HG03460 (cell line): ENCODE results near the gene DACH1.
"Not testable (repeated sequence)": the region's sequence is repeated elsewhere in the genome, so short reads cannot be mapped to it uniquely, and the experiment has no call there.

Experiments used
- ATAC-seq: cut with Tn5 transposase; IDR thresholded peaks from one replicate; pipeline ENCODE4 v1.9.1; 2021; ENCODE audit not compliant: unreplicated experiment

The DACH1 gene

DNA sequence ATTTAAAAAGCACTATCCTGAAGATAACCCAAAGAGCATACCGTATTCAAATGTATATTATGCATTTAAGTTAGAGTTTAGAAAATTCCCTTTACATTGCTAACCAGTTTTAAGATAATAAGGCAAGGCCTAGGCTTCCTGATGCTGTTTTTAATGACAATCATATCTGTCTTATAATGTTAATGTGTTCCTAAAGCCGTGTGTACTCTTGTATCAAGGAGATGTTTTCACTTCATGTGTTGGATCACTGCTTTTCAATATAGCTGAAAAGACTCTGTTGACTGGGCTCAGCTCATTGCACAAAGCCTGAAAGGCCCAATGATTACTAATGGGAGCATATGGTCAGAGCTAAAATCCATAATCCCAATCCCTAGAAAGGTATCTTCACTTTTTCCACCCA, 81.6 kb downstream of the DACH1 start:
- no peak for ATAC-seq

DNA sequence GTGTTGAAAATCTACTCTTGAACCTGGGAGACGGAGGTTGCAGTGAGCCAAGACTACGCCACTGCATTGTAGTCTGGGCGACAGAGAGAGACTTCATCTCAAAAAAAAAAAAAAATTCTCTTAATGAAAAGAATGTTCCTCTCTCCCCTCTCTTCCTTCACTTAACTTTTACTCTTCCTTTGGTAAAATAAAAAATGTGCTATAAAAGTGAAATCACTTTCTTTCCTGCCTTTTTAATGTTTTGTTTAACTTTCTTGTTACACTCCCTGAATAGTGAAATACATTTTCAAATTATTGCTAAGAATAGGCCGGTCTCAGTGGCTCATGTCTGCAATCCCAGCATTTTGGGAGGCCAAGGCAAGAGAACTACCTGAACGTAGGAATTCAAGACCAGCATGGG, 86.5 kb downstream of the DACH1 start:
- no peak for ATAC-seq

DNA sequence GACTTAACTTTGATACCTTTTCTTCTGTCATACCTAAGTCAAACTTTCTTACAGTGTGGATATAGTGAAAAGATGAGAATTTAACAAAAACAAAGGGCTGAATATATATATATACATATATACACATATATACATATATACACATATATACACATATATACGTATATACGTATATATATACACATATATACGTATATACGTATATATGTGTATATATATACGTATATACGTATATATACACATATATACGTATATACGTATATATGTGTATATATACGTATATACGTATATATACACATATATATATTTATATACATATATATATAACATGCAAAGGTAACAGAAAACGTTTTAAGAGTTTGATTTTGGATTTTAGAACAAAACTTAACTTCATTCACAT, 88.0 kb downstream of the DACH1 start:
- not testable (repeated sequence) for ATAC-seq

DNA sequence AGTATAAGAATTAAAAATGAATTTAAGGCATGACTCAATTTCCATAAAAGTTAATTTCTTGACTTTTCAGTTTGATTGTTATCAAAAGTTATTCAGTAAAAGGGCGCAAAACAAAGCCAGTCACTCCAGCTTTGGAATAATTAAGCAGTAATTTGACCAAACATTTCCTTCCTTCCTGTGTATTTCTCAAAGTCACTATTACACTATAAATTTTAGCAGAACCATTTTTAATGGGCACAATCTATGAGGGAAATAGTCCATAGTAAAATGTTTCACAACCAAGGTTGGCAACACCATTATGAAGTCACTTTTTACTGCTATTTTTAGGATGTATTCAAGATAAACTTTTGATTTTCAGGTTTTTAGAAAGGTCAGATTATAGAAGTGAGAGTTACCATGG, 91.0 kb downstream of the DACH1 start:
- no peak for ATAC-seq

DNA sequence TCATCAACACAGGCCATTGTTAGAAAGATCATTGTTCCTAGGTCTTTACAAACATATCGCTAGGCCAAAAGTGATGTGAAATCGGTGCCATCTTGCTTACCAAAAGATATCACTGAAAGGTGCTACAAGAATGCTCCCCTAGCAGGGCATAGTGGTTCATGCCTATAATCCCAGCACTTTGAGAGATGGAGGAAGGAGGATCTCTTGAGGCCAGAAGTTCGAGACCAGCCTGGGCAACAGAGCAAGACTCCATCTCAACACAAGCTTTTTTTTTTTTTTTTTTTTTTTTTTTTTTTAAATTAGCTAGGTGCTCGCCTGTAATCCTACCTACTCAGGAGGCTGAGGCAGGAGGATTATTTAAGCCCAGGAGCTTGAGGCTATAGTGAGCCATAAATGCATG, 92.1 kb downstream of the DACH1 start:
- no peak for ATAC-seq

DNA sequence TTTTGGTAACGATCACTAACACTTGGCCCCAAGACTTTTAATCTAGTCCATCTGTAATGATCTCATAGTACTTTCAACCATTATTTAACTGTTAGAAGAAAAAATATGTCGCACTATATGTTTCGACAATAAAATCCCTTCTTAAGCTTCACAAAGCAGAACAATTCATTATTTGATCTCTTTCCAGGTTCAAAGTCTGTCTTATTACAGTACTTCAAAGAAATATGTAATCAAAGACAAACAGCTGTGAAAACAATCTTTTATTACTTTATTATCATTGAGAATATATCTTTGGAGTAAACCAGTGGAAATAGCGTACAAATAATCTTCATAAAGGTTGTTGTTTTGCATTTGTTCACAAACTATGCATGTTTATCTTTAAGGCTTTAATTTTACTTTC, 93.5 kb downstream of the DACH1 start:
- no peak for ATAC-seq

DNA sequence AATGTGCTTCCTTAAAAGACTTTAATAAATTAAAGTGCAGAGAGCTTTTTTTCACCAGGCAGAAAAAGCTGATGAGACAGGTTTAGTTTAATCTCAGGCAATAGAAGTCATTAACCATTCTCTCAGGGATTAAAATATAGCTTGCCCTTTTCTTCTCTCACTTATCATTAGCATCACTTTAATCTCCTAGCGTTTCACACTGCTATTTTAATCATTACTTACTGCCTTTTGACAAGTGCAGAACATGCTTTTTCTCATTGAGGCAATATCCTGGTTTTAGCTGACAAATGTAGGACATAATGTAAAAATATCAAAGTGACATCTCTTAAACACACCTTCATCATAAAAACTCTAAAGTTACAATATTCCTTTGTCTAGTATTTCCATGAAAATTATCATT, 94.6 kb downstream of the DACH1 start:
- no peak for ATAC-seq

DNA sequence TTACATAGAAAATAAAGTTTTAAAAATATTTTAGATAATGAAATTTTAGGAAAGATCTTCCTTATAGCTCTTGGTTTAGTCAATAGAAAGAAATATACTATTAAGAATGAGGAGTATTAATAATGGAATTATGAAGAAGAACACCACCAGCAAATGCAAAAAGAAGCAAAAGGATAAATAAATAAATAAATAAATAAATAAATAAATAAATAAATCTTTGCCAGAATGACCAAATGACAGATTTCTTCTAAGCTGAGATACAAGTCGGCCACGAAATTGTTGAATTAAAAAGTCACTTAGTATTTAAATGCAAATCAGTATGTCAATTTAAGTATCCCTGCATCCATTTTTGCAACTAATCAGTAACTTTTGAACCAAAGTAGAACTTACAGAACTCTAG, 95.9 kb downstream of the DACH1 start:
- ATAC-seq, result no peak

DNA sequence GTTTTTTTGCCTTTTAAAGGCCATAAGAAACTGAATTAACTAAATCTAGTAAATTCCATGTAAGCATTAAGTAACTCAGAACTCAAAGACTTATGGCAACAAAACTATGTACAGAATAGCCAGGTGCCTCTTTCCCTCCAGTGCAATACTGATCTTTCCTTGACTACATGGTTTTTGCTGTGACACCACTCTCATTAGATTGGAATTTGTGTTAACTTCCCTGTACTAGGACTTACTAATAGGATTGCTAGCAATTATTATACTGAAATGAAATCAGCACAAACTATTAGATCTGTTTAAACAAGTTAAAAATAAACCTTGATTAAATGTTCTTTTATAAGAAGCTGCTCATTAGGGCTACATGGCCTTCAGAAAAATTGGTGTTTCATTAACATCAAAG, 96.3 kb downstream of the DACH1 start:
- no peak for ATAC-seq

DNA sequence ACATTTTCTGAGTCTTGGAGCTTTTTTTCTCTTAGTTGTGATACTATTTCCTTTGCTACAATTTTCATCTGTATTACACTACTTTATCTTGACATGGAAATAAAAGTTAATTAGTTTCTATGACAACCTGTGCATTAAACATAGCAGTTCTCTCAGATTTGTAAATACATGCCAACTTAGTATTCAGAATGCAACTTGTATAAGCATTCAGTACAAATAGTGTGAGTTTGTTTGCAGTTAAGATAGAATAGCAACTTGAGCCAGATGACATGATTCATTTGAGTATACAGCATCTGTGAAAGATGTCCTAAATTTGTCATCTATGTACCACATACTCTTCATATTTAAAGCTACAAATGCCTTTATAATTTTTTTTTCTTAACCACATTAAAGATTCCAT, 98.1 kb downstream of the DACH1 start:
- no peak for ATAC-seq

DNA sequence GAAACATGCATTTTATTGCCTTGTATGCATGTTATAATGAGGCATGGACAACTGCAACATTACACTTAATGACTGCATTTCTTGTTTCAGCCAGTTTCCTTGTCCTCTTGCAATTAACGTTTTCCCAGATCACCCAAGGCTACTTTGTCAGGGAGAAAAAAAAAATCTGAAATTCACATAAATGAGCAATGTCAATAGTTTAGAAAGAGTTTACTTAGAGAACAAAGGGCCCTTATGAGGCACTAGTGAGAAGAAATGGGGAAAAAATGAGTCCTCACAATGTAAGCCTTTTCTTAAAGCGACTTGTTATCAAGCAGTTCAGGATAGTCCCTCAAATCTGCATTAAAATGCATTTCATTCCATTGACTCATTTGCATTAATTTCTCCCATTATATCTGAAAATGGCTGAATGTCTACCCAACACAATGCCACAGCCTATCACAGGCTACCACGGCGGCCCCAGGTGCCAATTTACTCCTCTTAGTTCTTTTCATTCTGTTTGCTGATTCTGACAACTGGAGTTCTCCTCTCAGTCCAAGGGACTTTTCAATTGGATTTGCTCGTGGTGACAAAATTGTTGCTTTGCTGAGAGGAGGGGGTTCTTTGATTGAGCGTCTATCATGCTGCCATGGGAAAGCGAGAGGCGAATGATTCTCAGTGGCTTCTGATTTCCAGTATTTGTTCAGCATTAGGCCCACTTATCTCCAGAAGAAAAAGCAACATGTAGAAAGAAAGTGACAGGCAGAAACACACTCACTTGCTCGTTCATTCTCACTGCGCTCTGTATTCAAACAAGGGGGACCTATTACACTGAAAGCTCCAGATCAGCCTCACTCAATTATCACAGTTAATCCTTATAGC, 107.1 kb downstream of the DACH1 start:
- no peak for ATAC-seq

DNA sequence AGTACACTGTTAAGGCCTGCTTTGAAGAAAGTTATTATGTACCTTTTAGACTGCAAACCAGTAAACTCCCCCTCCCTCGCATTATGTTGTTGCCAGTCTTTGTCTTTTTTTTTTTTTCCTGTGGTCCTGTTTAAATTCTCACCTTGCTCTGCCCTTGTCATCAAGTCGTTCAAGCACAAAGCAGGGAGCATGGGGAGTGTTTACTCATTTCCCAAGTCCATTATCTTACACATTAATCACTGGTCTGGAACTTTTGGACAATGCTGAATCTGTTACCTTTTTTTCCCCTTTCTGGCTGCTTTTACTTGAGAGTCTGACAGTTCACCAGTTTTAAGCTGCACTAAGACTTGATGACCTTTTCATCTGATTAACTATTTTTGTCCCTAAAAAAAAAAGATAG, 108.2 kb downstream of the DACH1 start:
- ATAC-seq, result no peak

DNA sequence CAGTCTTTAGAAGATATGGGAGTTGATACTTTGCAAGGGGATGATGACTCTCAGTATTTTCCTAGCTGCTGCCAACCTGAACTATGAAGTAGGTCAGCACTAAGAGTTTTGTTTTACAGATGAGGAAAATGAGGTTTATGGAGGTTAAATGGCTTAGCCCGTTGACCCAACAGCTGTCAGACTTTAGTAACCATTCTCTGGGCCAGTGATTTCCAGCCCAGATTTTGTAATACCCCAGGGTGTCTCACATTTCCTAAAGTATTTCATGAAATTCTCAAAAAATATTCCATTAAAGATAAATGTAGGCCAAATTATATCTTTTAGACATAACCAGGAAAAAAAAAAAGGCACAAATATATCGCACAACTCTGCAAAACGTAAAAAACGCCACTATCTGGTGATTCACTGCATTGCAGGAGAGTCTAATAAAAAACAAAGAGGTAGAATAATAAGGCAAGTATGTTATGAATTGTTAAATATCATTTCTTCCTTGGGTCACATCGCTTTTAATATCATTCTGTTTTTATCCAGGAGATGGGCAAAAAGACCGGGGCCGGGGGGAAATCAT, 112.5 kb downstream of the DACH1 start:
- no peak for ATAC-seq

DNA sequence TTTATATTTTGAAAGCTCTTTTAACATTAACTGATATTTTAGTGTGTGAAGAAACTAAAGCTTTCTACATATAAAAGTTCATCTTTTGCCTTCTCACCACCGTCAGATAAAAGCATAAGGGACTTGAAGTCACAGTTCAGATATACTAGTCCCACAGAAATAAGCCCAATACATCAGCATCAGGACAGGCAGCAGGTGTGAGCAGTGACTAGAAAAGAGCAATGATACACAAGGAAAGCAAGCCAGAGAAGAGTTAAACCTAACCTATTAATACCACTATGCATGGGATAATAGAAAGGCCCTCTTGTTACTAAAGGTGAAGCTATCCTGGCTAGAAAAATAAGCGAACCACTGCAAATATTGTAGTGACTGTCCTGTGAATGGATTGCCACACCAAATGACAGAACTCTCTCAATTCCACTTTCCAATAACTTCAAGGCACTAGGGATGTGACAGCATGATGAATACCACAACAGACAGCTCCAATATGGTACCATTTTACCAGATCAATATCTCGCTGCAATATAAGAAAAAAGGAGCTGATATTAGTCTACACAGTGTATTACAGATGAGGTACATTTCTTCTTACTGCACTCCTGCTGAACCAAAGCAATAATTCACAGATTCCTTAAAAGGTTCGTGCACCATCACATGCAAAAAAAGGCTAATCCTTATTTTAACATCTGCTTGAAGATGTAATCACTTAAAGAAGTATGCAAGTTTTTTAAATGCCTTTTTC, 114.1 kb downstream of the DACH1 start:
- ATAC-seq, result no peak

DNA sequence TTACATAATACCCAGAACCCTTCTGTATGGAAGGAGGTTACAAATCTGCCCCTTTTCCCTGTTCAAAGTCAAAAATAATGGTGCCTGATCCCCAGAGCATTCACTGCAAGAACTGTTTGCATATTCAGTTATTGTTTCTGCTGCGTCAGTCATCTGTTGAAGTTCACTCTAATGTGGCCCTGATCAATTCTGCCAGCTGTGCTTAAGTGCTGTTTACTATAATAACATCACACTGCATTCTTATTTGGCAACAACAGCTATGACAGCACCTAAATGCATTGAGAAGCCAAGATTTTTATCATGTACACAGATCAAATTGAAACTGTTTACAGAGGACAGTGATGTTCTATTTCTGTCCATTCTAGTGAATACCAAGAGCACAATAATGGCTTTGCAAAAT, 115.9 kb downstream of the DACH1 start:
- ATAC-seq, result no peak

DNA sequence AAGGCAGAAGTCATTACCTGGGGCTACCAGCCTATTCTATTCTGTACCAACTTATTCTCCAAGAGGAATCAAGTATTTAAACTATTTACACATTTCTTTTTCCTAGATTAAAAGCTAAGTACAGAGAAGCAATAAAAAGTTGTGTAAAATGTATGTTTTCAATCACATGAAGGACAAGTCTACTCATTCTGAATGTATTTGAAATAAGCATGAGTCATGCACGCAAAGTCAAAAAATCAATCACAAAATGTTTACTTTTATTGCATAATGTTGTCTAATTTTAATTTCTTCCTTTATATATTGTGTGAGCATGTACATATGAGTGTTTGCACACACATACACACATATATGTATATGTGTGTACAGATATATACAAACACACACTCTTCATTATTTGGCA, 136.7 kb downstream of the DACH1 start:
- ATAC-seq, result no peak

DNA sequence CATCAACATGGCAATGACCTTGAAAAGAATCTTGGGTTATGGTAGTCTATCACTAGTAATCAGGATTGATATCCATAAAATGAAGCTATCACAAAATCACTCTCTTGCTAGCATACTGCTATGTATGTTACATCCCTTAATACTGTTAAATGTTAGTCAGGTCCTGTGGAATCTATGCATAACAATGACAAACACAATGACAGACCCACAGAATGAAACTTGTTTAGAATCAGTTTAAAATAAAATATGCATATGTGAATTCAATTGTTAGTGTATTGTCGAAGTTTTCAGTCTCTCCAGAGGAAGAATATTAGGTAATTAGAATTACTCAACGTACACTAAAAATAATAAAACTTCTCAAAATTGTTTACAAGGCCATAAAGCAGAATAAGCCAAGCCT, 137.6 kb downstream of the DACH1 start:
- no peak for ATAC-seq

DNA sequence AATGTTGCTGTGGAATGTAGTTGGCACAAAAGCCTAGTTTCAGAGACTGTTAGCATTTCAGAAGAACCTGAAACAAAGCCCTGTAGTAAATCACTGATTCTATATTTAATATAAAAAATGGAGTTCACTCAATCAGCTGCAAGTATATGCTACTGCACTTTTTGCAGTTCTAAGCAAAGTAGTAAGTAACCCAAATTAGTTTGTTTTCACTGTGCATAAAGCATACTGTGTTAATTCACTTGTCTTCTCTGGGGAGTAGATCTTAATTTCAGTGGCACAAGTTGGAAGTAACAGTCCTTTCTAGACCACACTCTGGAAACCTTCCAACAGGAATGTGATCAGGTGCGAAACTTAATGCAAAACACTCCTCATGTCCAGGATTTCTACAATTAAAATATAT, 139.3 kb downstream of the DACH1 start:
- no peak for ATAC-seq

DNA sequence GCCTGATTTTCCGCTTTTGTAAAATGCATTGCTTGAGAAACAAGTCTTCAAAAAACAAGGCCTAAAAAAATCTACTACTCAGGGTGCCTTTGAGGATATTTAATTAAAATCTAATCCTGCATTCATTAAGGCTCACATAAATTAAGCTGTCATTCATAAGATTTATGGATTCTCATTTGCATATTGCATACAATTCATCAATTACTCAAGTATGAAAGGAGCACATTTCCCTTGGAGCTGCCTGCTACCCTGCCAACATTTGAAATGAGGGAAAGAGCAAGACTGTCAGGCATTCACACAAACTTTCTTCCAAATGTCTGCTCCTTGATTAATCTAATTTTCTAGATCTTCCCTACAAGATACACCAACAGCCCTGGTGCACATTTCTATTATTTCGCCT, 140.0 kb downstream of the DACH1 start:
- no peak for ATAC-seq

DNA sequence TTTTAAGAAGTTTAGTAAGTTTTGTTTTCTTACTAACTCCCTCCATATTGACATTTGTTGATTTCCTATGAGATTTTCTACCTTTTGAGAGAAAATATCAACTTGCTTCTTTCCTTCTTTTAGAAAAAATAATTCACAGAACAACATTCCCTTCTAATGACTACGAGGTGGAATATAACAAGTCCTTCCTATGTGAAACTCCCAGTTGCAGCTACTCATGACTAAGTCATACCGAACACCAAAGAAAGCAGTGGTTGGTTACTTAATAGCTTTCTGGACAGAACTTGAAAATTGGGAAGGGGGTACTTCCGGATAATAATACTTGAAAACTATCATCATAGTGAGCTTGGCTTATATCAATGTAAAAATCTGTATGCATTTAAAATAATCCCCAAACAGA, 144.8 kb downstream of the DACH1 start:
- no peak for ATAC-seq

DNA sequence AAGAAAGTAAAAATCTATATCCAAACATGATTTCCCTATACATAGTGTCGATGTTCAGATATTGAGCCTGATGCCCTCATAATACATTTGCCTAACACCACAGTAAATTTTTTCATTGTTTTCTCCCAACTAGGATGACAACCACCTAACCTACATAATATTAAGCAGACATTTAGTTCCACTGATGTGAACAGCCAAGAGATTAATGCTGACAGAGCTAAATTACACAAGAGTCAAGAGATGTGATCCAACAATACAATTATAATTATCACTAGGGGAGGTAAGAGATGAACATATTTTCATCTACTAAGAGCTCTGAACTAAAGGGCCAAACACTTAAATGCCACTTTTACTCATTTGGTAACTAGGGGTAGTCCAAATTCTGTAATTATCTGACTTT, 145.9 kb downstream of the DACH1 start:
- no peak for ATAC-seq

DNA sequence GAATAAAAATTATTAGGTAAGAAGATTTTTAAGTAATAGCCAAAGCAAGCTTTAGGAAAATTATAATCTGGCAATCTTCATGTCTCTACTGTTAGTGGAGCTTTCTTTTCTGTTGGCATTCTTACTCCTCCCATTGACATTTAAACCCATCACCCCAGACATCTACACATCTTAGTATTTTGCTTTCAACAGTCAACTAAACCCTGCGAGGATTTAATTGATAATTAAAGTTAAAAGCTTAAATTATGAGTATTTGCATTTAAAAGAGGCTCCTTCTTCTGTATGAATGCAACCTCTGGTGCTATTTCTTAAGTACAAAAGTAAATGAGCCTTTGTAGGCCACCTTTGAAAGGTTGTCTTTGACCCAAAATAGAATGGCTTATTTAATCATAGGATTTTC, 148.1 kb downstream of the DACH1 start:
- no peak for ATAC-seq
